Left lobe of liver (tissue), 1 donor: Measurements from ENCODE around the gene MYO1A. TPM values are rescaled to one million over a fixed set of nuclear protein-coding genes. Genes with fewer than 3 reads are reported as not detected.

ENCODE experiments used
- total RNA-seq: library from RNA; stranded (reverse); gene quantifications from one replicate; pipeline ENCODE4 v1.2.1, GENCODE V29; 2021
- donor health status: DM: no; HTN: yes; CAD: no.

The MYO1A gene
- total RNA-seq, 1 donor from 2014 or later: 0.28 TPM

Other genes starting within 250 kb of the MYO1A start
- gene SDR9C7, start 115.7 kb downstream of the MYO1A start, total RNA-seq: not detected
- gene RDH16, start 92.5 kb downstream of the MYO1A start, total RNA-seq: 162 TPM
- gene ZBTB39, start 43.6 kb downstream of the MYO1A start, total RNA-seq: 3.5 TPM
- gene TAC3, start 33.6 kb downstream of the MYO1A start, total RNA-seq: not detected
- gene NEMP1, start 28.7 kb upstream of the MYO1A start, total RNA-seq: 5.3 TPM
- gene NAB2, start 39.0 kb upstream of the MYO1A start, total RNA-seq: 12.9 TPM
- gene STAT6, start 61.2 kb upstream of the MYO1A start, total RNA-seq: 97.6 TPM
- 370 TPM for gene LRP1, start 78.4 kb upstream of the MYO1A start, total RNA-seq
- gene LRP1-AS, start 97.5 kb upstream of the MYO1A start, total RNA-seq: not detected
- 0.13 TPM for gene NXPH4, start 166.7 kb upstream of the MYO1A start, total RNA-seq
- gene SHMT2, start 179.6 kb upstream of the MYO1A start, total RNA-seq: 242 TPM
- gene STAC3, start 201.1 kb upstream of the MYO1A start, total RNA-seq: 2.3 TPM